ENCODE measurements around the gene XIRP1.

DNA sequence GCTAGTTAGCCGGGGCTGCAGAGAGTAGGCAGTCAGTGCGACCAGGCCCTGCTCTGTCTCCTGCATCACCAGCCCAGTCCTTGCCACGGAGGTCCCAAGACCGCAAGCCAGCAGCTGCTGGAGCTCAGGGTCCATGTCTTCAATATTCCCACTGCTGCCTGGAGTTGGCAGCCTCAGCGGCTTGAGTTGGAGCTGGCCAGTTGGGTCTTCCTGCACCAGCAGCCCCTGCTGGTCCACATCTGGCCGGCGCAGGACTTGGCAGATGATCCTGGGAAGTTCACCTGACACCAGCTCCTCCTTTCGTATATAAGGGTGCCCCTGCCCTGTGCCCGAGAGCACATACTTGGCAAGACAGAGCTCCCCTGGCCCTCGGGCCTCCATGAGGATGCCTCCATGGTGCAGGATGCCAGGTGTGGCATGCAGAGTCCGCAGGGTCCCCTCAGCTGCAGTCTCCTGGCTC lies 5.7 kb downstream of the XIRP1 start:
- TF ChIP-seq EZH2 (IDR thresholded peaks at IDR 0.05; ENCODE audit: low read length, missing control alignments) = no peak
- TF ChIP-seq, protein P1, sequence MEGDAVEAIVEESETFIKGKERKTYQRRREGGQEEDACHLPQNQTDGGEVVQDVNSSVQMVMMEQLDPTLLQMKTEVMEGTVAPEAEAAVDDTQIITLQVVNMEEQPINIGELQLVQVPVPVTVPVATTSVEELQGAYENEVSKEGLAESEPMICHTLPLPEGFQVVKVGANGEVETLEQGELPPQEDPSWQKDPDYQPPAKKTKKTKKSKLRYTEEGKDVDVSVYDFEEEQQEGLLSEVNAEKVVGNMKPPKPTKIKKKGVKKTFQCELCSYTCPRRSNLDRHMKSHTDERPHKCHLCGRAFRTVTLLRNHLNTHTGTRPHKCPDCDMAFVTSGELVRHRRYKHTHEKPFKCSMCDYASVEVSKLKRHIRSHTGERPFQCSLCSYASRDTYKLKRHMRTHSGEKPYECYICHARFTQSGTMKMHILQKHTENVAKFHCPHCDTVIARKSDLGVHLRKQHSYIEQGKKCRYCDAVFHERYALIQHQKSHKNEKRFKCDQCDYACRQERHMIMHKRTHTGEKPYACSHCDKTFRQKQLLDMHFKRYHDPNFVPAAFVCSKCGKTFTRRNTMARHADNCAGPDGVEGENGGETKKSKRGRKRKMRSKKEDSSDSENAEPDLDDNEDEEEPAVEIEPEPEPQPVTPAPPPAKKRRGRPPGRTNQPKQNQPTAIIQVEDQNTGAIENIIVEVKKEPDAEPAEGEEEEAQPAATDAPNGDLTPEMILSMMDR (conservative IDR thresholded peaks at IDR 0.05 in 1 of 2, IDR thresholded peaks at IDR 0.05 in 1 of 2; ENCODE audit: low read depth in 1 of 2, low read length in 2 of 2) = no peak

Data from fibroblast of lung (primary cell).